ENCODE measurements around the gene ADAD2. TPM values are rescaled to one million over a fixed set of nuclear protein-coding genes. Genes with fewer than 3 reads are reported as not detected.

Gene ADAD2
- total and polyA plus RNA-seq, 10 of the 15 experiments (the other 5 are each of a cell fraction or from before 2014, with no cell fraction given) = 0.44 to 0.68 (median 0.51) TPM; not detected in 7

GRCh38 chr16:84234321-84235241 is 43.6 kb downstream of the ADAD2 start (continued):
- no peak for TF ChIP-seq ATF2 (IDR thresholded peaks at IDR 0.05; ENCODE audit: low read length)
- no peak for TF ChIP-seq SMC3 (IDR thresholded peaks at IDR 0.05; ENCODE audit: borderline replicate concordance, low read length)
- no peak for TF ChIP-seq HDGF (IDR thresholded peaks at IDR 0.05)
- TF ChIP-seq CHD4 (IDR thresholded peaks at IDR 0.05) = no peak
- no peak for TF ChIP-seq FOXK2 (IDR thresholded peaks at IDR 0.05)
- no peak for TF ChIP-seq POU2F2 (IDR thresholded peaks at IDR 0.05; ENCODE audit: borderline replicate concordance, low read depth, low read length)

- Histone ChIP-seq H3K27me3 (replicated peaks in 1 of 2; ENCODE audit: control insufficient read depth in 2 of 2, insufficient read depth in 2 of 2, low read length in 1 of 2) (peaks cover 0 to 2% of the 10 kb centered on the region in 2 experiments; a peak in 2 of 4 replicates), H4K20me1 (ENCODE audit: control insufficient read depth, insufficient read depth) (no peaks in the 10 kb centered on the region), H3K9me3 (replicated peaks; ENCODE audit: control insufficient read depth, insufficient read depth, low read length) (no peaks in the 10 kb centered on the region), H3K9ac (ENCODE audit: control insufficient read depth, insufficient read depth, low read length) (no peak overlapping the region), H3K4me1 (ENCODE audit: control insufficient read depth, insufficient read depth, low read length) (no peaks in the 10 kb centered on the region), H3K4me2 (ENCODE audit: control insufficient read depth, insufficient read depth) (no peak overlapping the region), H3K36me3 (ENCODE audit: control insufficient read depth in 2 of 2, insufficient read depth in 2 of 2, low read length in 1 of 2) (no peaks in the 10 kb centered on the region), H3K79me2 (ENCODE audit: control insufficient read depth, insufficient read depth, low read length) (no peaks in the 10 kb centered on the region), H2AFZ (ENCODE audit: control insufficient read depth, low read depth, low read length) (no peak overlapping the region), H3K4me3 (no peak overlapping the region), H3K27ac (ENCODE audit: control insufficient read depth, insufficient read depth) (no peak overlapping the region)
- in situ Hi-C loops (cut with MboI) (no loop called here), intact Hi-C loops (cut with micrococcal nuclease; ENCODE audit: unreplicated experiment) (no loop called here)
- RAD21 ChIA-PET (ENCODE audit: unreplicated experiment) = no interaction called here
- DNase-seq (ENCODE audit: low read depth, low spot score) (no peak), ATAC-seq (no peak), FAIRE-seq (no peak)
- POLR2A ChIA-PET = no interaction called here
- CTCF ChIA-PET = no interaction called here
- no TSS peak for BruUV-seq (replicated peaks)
- TF ChIP-seq CEBPZ (IDR thresholded peaks at IDR 0.05; ENCODE audit: low read depth, low read length) = no peak
- no peak for TF ChIP-seq YY1 (IDR thresholded peaks at IDR 0.05; ENCODE audit: low read depth, low read length)
- no peak for TF ChIP-seq E4F1 (IDR thresholded peaks at IDR 0.05; ENCODE audit: borderline replicate concordance, partially characterized antibody)
- 61% methylated on average over 25 of the region's 25 CpGs for WGBS (ENCODE audit: insufficient coverage, insufficient replicate concordance, low lambda C conversion rate, missing lambda C conversion rate)
- SMC1A ChIA-PET (ENCODE audit: uncharacterized antibody, unreplicated experiment) = no interaction called here
Observed at GRCh38 chr16:84236671-84237070, 45.7 kb downstream of the ADAD2 start.

Data from GM12878 (cell line).